ENCODE data around the gene BUD13.

Gene BUD13

GRCh38 chr11:116742104-116742503, 30.7 kb downstream of the BUD13 start:
- DNase-seq, result no peak

- no peak for DNase-seq
These were observed 32.0 kb downstream of the BUD13 start for GRCh38 chr11:116740741-116741140.

GRCh38 chr11:116738975-116739374, 33.8 kb downstream of the BUD13 start:
- no peak for DNase-seq

- peak in 1 of 2 experiments; percentile 12 for DNase-seq
These were observed 36.0 kb downstream of the BUD13 start for GRCh38 chr11:116736763-116737162.

GRCh38 chr11:116733969-116734508, 38.7 kb downstream of the BUD13 start:
- DNase-seq, result no peak

- DNase-seq, result no peak
These were observed 39.6 kb downstream of the BUD13 start for GRCh38 chr11:116733043-116733755.

- peak in 1 of 2 experiments; percentile 35 for DNase-seq
These were observed 40.3 kb downstream of the BUD13 start for GRCh38 chr11:116732271-116733042.

- no peak for DNase-seq
These were observed 41.0 kb downstream of the BUD13 start for GRCh38 chr11:116731821-116732220.

GRCh38 chr11:116731097-116731761, 41.6 kb downstream of the BUD13 start:
- DNase-seq, result no peak

GRCh38 chr11:116730601-116731000, 42.2 kb downstream of the BUD13 start:
- no peak for DNase-seq

- no peak for DNase-seq
These were observed 42.6 kb downstream of the BUD13 start for GRCh38 chr11:116730241-116730561.

GRCh38 chr11:116729501-116730240, 43.1 kb downstream of the BUD13 start:
- DNase-seq, result no peak

GRCh38 chr11:116727990-116728389, 44.8 kb downstream of the BUD13 start:
- no peak for DNase-seq

- no peak for DNase-seq
These were observed 47.2 kb downstream of the BUD13 start for GRCh38 chr11:116725434-116726221.

- DNase-seq, result no peak
These were observed 48.0 kb downstream of the BUD13 start for GRCh38 chr11:116724813-116725212.

- no peak for DNase-seq
These were observed 49.3 kb downstream of the BUD13 start for GRCh38 chr11:116723511-116723910.

- DNase-seq, result no peak
These were observed 50.8 kb downstream of the BUD13 start for GRCh38 chr11:116721988-116722387.

- no peak for DNase-seq
These were observed 51.9 kb downstream of the BUD13 start for GRCh38 chr11:116720895-116721294.

GRCh38 chr11:116718955-116719501, 53.8 kb downstream of the BUD13 start:
- DNase-seq, result no peak

- no peak for DNase-seq
These were observed 56.2 kb downstream of the BUD13 start for GRCh38 chr11:116716621-116717020.

GRCh38 chr11:116715383-116715782, 57.4 kb downstream of the BUD13 start:
- DNase-seq, result no peak

GRCh38 chr11:116714902-116715301, 57.9 kb downstream of the BUD13 start:
- DNase-seq, result no peak

Data from SW 1271 (cell line).